Measurements from ENCODE around the gene CAMTA1. TPM values are rescaled to one million over a fixed set of nuclear protein-coding genes. Genes with fewer than 3 reads are reported as not detected.

CAMTA1 gene
- total RNA-seq, 1 experiment from 2014 or later = 105 TPM

- no peak for DNase-seq (ENCODE audit: low read depth)
These were observed 88.2 kb downstream of the CAMTA1 start for GRCh38 chr1:6873298-6874015.

GRCh38 chr1:6874298-6874697 is 89.0 kb downstream of the CAMTA1 start:
- DNase-seq (ENCODE audit: low read depth) = no peak

- DNase-seq (ENCODE audit: low read depth) = no peak
These were observed 95.9 kb downstream of the CAMTA1 start for GRCh38 chr1:6880951-6881690.

GRCh38 chr1:6882414-6882813 is 97.2 kb downstream of the CAMTA1 start:
- no peak for DNase-seq (ENCODE audit: low read depth)

- DNase-seq (ENCODE audit: low read depth) = no peak
These were observed 99.4 kb downstream of the CAMTA1 start for GRCh38 chr1:6884652-6885153.

- DNase-seq (ENCODE audit: low read depth) = no peak
These were observed 100.2 kb downstream of the CAMTA1 start for GRCh38 chr1:6885426-6885825.

- DNase-seq (ENCODE audit: low read depth) = no peak
These were observed 101.3 kb downstream of the CAMTA1 start for GRCh38 chr1:6886523-6886922.

- DNase-seq (ENCODE audit: low read depth) = no peak
These were observed 103.0 kb downstream of the CAMTA1 start for GRCh38 chr1:6888268-6888667.

GRCh38 chr1:6888870-6889269 is 103.6 kb downstream of the CAMTA1 start:
- DNase-seq (ENCODE audit: low read depth) = no peak

GRCh38 chr1:6889875-6890480 is 104.7 kb downstream of the CAMTA1 start:
- DNase-seq (ENCODE audit: low read depth) = peak; percentile 49

- DNase-seq (ENCODE audit: low read depth) = no peak
These were observed 105.4 kb downstream of the CAMTA1 start for GRCh38 chr1:6890686-6891085.

- no peak for DNase-seq (ENCODE audit: low read depth)
These were observed 106.7 kb downstream of the CAMTA1 start for GRCh38 chr1:6891781-6892579.

- no peak for DNase-seq (ENCODE audit: low read depth)
These were observed 108.1 kb downstream of the CAMTA1 start for GRCh38 chr1:6893388-6893787.

- DNase-seq (ENCODE audit: low read depth) = no peak
These were observed 111.9 kb downstream of the CAMTA1 start for GRCh38 chr1:6897138-6897537.

GRCh38 chr1:6898974-6899539 is 113.8 kb downstream of the CAMTA1 start:
- no peak for DNase-seq (ENCODE audit: low read depth)

- no peak for DNase-seq (ENCODE audit: low read depth)
These were observed 114.4 kb downstream of the CAMTA1 start for GRCh38 chr1:6899621-6900020.

- no peak for DNase-seq (ENCODE audit: low read depth)
These were observed 116.9 kb downstream of the CAMTA1 start for GRCh38 chr1:6902153-6902552.

- no peak for DNase-seq (ENCODE audit: low read depth)
These were observed 119.4 kb downstream of the CAMTA1 start for GRCh38 chr1:6904476-6905170.

GRCh38 chr1:6905331-6905730 is 120.1 kb downstream of the CAMTA1 start:
- no peak for DNase-seq (ENCODE audit: low read depth)

GRCh38 chr1:6905790-6906189 is 120.5 kb downstream of the CAMTA1 start:
- DNase-seq (ENCODE audit: low read depth) = no peak

GRCh38 chr1:6906783-6907182 is 121.5 kb downstream of the CAMTA1 start:
- DNase-seq (ENCODE audit: low read depth) = no peak
